Measurements from ENCODE around the gene IP6K1.

Gene IP6K1

DNA sequence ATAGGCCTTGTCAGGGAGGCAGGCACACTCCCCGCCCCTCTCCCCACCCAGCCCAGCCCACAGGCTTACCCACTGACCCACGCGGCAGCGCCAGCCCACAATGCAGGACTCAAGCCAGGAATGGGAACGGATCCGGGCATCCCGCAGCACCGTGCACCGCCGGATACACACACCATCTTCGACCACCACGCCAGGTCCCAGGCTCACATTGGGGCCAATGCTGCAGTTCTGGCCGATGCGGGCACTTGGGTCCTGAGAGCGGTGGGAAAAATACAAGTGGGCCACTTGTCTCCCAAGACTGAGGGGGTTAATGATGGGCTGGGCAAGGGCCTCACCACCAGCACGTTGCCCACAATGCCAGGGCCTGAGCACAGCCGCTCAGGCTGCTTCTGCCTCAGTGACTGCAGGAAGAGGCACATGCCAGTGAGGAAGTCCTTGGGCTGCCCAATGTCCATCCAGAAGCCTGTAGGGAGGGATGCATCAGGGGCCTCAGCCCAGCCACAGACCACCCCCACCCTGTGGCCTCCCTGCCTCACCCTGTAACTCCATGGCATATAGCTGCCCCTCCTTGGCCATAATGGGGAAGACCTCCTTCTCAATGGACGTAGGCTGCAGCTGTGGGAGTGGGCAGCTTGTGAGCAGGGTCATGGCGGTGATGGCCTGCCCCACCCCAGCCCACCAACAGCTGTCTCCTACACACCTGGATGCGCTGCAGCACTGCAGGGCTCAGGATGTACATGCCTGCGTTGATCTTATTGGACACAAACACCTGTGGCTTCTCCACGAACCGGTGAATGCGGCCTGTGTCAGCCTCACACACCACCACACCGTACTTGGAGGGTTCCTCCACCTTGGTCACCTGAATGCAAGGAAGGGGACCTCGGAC, 64.2 kb downstream of the IP6K1 start:
- peak overlapping the region; percentile 98 for H3K4me2 ChIP-seq (ENCODE audit: insufficient read depth, low read length)
- H4K20me1 ChIP-seq (ENCODE audit: insufficient read depth, low read length) = peaks cover 39% of the 10 kb centered on the region
- H3K27ac ChIP-seq (ENCODE audit: low read length) = peak overlapping the region; percentile 88
- peaks cover 56% of the 10 kb centered on the region for H3K4me1 ChIP-seq (ENCODE audit: insufficient read depth, low read length)
- DNase-seq (peak; percentile 4), ATAC-seq (ENCODE audit: insufficient read depth, low read depth) (no peak)
- H2AFZ ChIP-seq (ENCODE audit: low read depth, low read length) = no peak overlapping the region
- no peaks in the 10 kb centered on the region for H3K9me3 ChIP-seq (ENCODE audit: insufficient read depth, low read length, severe bottlenecking)
- peak overlapping the region; percentile 91 to 94; a peak in 3 of 4 replicates for H3K4me3 ChIP-seq (ENCODE audit: low read depth in 1 of 2, low read length in 2 of 2)
- peaks cover 32% of the 10 kb centered on the region for H3K79me2 ChIP-seq (ENCODE audit: insufficient read depth, low read length)
- H3K27me3 ChIP-seq (ENCODE audit: insufficient read depth, low read length, poor library complexity) = no peaks in the 10 kb centered on the region
- H3K9ac ChIP-seq (ENCODE audit: low read depth, low read length) = peak overlapping the region; percentile 96
- TF ChIP-seq, protein P1, sequence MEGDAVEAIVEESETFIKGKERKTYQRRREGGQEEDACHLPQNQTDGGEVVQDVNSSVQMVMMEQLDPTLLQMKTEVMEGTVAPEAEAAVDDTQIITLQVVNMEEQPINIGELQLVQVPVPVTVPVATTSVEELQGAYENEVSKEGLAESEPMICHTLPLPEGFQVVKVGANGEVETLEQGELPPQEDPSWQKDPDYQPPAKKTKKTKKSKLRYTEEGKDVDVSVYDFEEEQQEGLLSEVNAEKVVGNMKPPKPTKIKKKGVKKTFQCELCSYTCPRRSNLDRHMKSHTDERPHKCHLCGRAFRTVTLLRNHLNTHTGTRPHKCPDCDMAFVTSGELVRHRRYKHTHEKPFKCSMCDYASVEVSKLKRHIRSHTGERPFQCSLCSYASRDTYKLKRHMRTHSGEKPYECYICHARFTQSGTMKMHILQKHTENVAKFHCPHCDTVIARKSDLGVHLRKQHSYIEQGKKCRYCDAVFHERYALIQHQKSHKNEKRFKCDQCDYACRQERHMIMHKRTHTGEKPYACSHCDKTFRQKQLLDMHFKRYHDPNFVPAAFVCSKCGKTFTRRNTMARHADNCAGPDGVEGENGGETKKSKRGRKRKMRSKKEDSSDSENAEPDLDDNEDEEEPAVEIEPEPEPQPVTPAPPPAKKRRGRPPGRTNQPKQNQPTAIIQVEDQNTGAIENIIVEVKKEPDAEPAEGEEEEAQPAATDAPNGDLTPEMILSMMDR (IDR thresholded peaks at IDR 0.05; ENCODE audit: borderline replicate concordance, extremely low read depth, low read length, poor library complexity, severe bottlenecking) = no peak
- no peak for TF ChIP-seq EZH2 (IDR thresholded peaks at IDR 0.05; ENCODE audit: borderline replicate concordance, low read depth, low read length, severe bottlenecking)
- H3K36me3 ChIP-seq (ENCODE audit: insufficient read depth, low read length) = peaks cover 54% of the 10 kb centered on the region

DNA sequence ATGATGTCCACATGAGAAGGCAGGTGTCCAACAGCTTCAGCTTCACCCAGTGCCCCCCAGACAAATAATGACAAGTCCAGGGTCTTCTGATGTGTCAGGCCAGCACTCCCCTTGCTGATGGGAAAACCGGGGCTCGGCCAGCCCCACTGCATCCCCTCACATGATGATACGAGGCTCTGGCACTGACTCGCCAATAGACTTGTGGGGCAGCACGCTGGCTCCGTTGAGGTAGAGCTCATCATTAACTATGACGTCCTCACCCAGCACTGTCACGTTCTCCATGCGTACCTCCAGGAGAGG, 64.8 kb downstream of the IP6K1 start:
- no peak overlapping the region for H3K4me3 ChIP-seq (ENCODE audit: low read depth in 1 of 2, low read length in 2 of 2)
- H3K27me3 ChIP-seq (ENCODE audit: insufficient read depth, low read length, poor library complexity) = no peaks in the 10 kb centered on the region
- no peak for ATAC-seq (ENCODE audit: insufficient read depth, low read depth)
- H3K4me2 ChIP-seq (ENCODE audit: insufficient read depth, low read length) = peak overlapping the region; percentile 98; the same call in 1 of the 2 replicates
- H3K4me1 ChIP-seq (ENCODE audit: insufficient read depth, low read length) = peaks cover 56% of the 10 kb centered on the region
- TF ChIP-seq, protein P1 (IDR thresholded peaks at IDR 0.05; ENCODE audit: borderline replicate concordance, extremely low read depth, low read length, poor library complexity, severe bottlenecking) = no peak
- TF ChIP-seq EZH2 (IDR thresholded peaks at IDR 0.05; ENCODE audit: borderline replicate concordance, low read depth, low read length, severe bottlenecking) = no peak
- H3K9ac ChIP-seq (ENCODE audit: low read depth, low read length) = no peak overlapping the region
- no peak for DNase-seq
- H3K36me3 ChIP-seq (ENCODE audit: insufficient read depth, low read length) = peaks cover 48% of the 10 kb centered on the region
- no peaks in the 10 kb centered on the region for H3K9me3 ChIP-seq (ENCODE audit: insufficient read depth, low read length, severe bottlenecking)
- H3K27ac ChIP-seq (ENCODE audit: low read length) = no peak overlapping the region
- H4K20me1 ChIP-seq (ENCODE audit: insufficient read depth, low read length) = peaks cover 39% of the 10 kb centered on the region
- no peak overlapping the region for H2AFZ ChIP-seq (ENCODE audit: low read depth, low read length)
- peaks cover 32% of the 10 kb centered on the region for H3K79me2 ChIP-seq (ENCODE audit: insufficient read depth, low read length)

DNA sequence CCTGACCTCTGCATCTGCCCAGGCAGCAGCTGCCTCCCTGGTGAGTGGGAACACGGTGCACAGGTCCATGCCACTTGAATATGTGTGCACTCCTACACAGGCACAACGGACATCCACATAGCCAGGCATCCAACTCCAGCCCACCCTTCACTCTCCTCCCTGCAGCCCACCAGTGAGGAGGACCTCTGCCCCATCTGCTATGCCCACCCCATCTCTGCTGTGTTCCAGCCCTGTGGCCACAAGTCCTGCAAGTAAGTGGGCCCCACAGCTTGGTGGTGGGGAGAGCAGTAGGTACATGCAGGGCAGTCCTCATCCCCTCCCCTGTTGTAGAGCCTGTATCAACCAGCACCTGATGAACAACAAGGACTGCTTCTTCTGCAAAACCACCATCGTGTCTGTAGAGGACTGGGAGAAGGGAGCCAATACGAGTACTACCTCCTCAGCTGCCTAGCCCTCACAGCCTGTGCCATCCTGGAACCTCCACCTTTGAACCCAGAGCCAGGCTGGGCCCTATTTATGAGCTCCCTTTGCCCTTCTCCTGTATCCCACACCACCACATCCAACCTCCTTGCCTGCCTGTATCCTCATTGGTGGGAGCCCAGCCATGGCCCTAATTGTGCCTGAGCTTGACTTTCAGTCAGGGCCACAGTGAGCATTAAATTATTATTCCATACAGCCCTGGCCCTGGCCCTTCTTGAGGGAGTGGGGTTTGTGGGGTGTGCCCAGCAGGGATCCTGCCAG, 65.3 kb downstream of the IP6K1 start:
- ATAC-seq (ENCODE audit: insufficient read depth, low read depth) (no peak), DNase-seq (no peak)
- TF ChIP-seq EZH2 (IDR thresholded peaks at IDR 0.05; ENCODE audit: borderline replicate concordance, low read depth, low read length, severe bottlenecking) = no peak
- TF ChIP-seq, protein P1 (IDR thresholded peaks at IDR 0.05; ENCODE audit: borderline replicate concordance, extremely low read depth, low read length, poor library complexity, severe bottlenecking) = no peak
- peaks cover 56% of the 10 kb centered on the region for H3K4me1 ChIP-seq (ENCODE audit: insufficient read depth, low read length)
- H3K36me3 ChIP-seq (ENCODE audit: insufficient read depth, low read length) = peaks cover 47% of the 10 kb centered on the region
- no peaks in the 10 kb centered on the region for H3K9me3 ChIP-seq (ENCODE audit: insufficient read depth, low read length, severe bottlenecking)
- H3K27ac ChIP-seq (ENCODE audit: low read length) = no peak overlapping the region
- H3K27me3 ChIP-seq (ENCODE audit: insufficient read depth, low read length, poor library complexity) = no peaks in the 10 kb centered on the region
- peaks cover 39% of the 10 kb centered on the region for H4K20me1 ChIP-seq (ENCODE audit: insufficient read depth, low read length)
- H3K9ac ChIP-seq (ENCODE audit: low read depth, low read length) = no peak overlapping the region
- H2AFZ ChIP-seq (ENCODE audit: low read depth, low read length) = no peak overlapping the region
- no peak overlapping the region for H3K4me2 ChIP-seq (ENCODE audit: insufficient read depth, low read length)
- no peak overlapping the region for H3K4me3 ChIP-seq (ENCODE audit: low read depth in 1 of 2, low read length in 2 of 2)
- peaks cover 32% of the 10 kb centered on the region for H3K79me2 ChIP-seq (ENCODE audit: insufficient read depth, low read length)
